GM23338 (cell line): Measurements from ENCODE around the gene KCNJ10.

Experiments
- EZH2 ChIP-seq: fragments of 200-600 bp; sonication (generic); IDR thresholded peaks from one replicate; pipeline ENCODE4 v1.8.0; 2017; ENCODE audit warnings: antibody characterized with exemption, mild to moderate bottlenecking, low read depth; ENCODE audit not compliant: unreplicated experiment
- EZH2phosphoT487 ChIP-seq: fragments of 200-600 bp; sonication (generic); IDR thresholded peaks from one replicate; pipeline ENCODE4 v1.8.1; 2018; ENCODE audit warnings: antibody characterized with exemption; ENCODE audit not compliant: unreplicated experiment
- POLR2AphosphoS5 ChIP-seq: IDR thresholded peaks from 2 replicates; pipeline ENCODE4 v1.6.1; 2016; ENCODE audit warnings: antibody characterized with exemption, low read depth
- TF ChIP-seq, protein P1 (sequence below), 2 experiments: fragments of 200-600 bp in 1 of 2; sonication (generic) in 1 of 2; conservative IDR thresholded peaks; 2 replicates each; pipeline versions ENCODE4 v1.5.1 to v1.6.1; 2016 to 2017; ENCODE audit warnings: antibody characterized with exemption in 2 of 2, low read depth in 2 of 2, mild to moderate bottlenecking in 2 of 2, moderate library complexity in 1 of 2

DNA sequence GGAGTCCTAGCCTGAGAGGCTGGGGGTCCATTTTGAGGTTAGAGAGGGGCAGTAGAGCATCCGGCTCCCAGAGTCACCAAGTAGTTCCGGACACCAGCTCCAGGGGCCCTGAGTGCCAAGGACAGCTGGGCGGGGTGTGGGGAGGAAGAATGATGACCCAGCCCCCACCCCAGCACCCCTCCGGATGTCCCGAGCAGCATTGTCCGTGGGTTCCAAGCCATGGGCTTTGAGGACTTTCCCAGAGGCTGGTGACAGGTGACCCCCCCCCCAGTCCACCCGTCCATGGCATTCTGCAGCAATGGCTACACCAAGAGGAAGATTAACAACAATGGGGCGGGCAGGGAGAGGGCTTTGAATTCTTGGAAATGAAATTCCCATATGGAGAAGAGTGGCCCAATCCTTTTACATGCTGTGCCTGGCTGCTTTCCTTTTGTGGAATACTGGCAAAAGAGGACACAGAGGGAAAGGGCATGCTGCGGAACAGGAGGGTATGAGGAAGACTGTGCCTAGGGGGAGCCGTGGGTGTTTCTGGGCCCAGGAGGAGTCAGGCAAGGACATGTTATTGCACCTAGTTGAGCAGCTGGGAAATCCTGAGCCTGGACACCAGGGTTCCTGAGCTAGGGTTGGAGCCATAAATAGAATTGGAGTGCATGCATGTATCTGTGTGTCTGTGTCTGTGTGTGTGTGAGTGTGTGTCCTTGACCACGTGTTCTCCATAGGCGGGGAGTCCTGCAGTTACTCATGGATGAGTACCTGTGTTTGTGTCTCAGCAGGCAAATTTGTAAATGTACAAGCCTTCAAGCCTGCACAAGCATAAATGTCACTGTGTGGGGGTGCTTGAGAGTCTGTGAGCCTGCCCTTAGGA, 46.6 kb upstream of the KCNJ10 start:
- TF ChIP-seq, protein P1, sequence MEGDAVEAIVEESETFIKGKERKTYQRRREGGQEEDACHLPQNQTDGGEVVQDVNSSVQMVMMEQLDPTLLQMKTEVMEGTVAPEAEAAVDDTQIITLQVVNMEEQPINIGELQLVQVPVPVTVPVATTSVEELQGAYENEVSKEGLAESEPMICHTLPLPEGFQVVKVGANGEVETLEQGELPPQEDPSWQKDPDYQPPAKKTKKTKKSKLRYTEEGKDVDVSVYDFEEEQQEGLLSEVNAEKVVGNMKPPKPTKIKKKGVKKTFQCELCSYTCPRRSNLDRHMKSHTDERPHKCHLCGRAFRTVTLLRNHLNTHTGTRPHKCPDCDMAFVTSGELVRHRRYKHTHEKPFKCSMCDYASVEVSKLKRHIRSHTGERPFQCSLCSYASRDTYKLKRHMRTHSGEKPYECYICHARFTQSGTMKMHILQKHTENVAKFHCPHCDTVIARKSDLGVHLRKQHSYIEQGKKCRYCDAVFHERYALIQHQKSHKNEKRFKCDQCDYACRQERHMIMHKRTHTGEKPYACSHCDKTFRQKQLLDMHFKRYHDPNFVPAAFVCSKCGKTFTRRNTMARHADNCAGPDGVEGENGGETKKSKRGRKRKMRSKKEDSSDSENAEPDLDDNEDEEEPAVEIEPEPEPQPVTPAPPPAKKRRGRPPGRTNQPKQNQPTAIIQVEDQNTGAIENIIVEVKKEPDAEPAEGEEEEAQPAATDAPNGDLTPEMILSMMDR (conservative IDR thresholded peaks at IDR 0.05; ENCODE audit: low read depth in 2 of 2) = 0 out of 4 replicates have a peak, but pooled peaks of 1 of the 2 experiments have one; percentile 17
- no peak for TF ChIP-seq EZH2phosphoT487
- TF ChIP-seq POLR2AphosphoS5 = no peak
- TF ChIP-seq EZH2 = no peak
